ENCODE measurements around the gene NDOR1. TPM values are rescaled to one million over a fixed set of nuclear protein-coding genes. Genes with fewer than 3 reads are reported as not detected.

The NDOR1 gene
- total RNA-seq, 1 donor from 2014 or later, result 2.6 TPM

DNA sequence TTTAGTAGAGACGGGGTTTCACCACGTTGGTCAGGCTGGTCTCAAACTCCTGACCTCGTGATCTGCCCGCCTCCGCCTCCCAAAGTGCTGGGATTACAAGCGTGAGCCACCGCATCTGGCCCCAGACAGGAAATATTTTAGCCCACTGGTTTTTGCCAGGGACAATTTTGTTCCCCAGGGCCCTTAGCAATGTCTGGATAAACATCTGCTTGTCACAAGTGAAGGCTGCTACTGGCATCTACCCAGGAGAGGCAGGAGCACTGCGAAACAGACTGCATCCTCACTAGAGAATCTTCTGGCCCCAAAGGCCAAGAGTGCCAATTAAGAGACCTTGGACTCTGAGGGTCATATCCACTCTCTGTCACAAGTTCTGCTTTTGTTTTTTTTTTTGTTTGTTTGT lies 2.5 kb upstream of the NDOR1 start:
- Histone ChIP-seq H3K36me3 (ENCODE audit: control insufficient read depth, insufficient read depth, low read length) (peaks cover 2% of the 10 kb centered on the region), H3K27me3 (ENCODE audit: control insufficient read depth, insufficient read depth, low read length) (no peaks in the 10 kb centered on the region), H3K4me3 (ENCODE audit: low read depth, low read length) (no peak overlapping the region)
- TF ChIP-seq CTCF (IDR thresholded peaks at IDR 0.05; ENCODE audit: insufficient read depth, low read length, severe bottlenecking), result no peak
- DNase-seq (ENCODE audit: low read depth), result no peak
- FAIRE-seq, result no peak

DNA sequence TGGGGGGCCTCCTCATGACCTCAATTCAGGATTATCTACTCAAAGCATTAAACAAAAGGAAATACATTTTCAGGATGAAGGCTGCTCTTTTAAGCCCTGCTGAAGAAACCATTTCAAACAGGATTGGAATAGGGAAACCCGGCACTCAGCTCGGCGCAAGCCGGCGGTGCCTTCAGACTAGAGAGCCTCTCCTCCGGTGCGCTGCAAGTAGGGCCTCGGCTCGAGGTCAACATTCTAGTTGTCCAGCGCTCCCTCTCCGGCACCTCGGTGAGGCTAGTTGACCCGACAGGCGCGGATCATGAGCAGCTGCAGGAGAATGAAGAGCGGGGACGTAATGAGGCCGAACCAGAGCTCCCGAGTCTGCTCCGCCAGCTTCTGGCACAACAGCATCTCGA lies 772 bp upstream of the NDOR1 start:
- no peak for TF ChIP-seq CTCF (IDR thresholded peaks at IDR 0.05; ENCODE audit: insufficient read depth, low read length, severe bottlenecking)
- DNase-seq (ENCODE audit: low read depth), result no peak
- Histone ChIP-seq H3K36me3 (ENCODE audit: control insufficient read depth, insufficient read depth, low read length) (peaks cover 3% of the 10 kb centered on the region), H3K4me3 (ENCODE audit: low read depth, low read length) (peak overlapping the region; percentile 83), H3K27me3 (ENCODE audit: control insufficient read depth, insufficient read depth, low read length) (no peaks in the 10 kb centered on the region)
- FAIRE-seq, result no peak

- Histone ChIP-seq H3K4me3 (ENCODE audit: low read depth, low read length) (no peak overlapping the region), H3K27me3 (ENCODE audit: control insufficient read depth, insufficient read depth, low read length) (no peaks in the 10 kb centered on the region), H3K36me3 (ENCODE audit: control insufficient read depth, insufficient read depth, low read length) (peaks cover 3% of the 10 kb centered on the region)
- DNase-seq (ENCODE audit: low read depth) (no peak), FAIRE-seq (no peak)
- no peak for TF ChIP-seq CTCF (IDR thresholded peaks at IDR 0.05; ENCODE audit: insufficient read depth, low read length, severe bottlenecking)
Measured at GRCh38 chr9:137206602-137207001, 1.1 kb downstream of the NDOR1 start.

GRCh38 chr9:137211532-137211931 lies 6.0 kb downstream of the NDOR1 start:
- no peaks in the 10 kb centered on the region for H3K27me3 ChIP-seq (ENCODE audit: control insufficient read depth, insufficient read depth, low read length)
- no peak for TF ChIP-seq CTCF (IDR thresholded peaks at IDR 0.05; ENCODE audit: insufficient read depth, low read length, severe bottlenecking)
- no peak for FAIRE-seq
- peaks cover 9% of the 10 kb centered on the region for H3K36me3 ChIP-seq (ENCODE audit: control insufficient read depth, insufficient read depth, low read length)
- no peak for DNase-seq (ENCODE audit: low read depth)
- no peak overlapping the region for H3K4me3 ChIP-seq (ENCODE audit: low read depth, low read length)

DNA sequence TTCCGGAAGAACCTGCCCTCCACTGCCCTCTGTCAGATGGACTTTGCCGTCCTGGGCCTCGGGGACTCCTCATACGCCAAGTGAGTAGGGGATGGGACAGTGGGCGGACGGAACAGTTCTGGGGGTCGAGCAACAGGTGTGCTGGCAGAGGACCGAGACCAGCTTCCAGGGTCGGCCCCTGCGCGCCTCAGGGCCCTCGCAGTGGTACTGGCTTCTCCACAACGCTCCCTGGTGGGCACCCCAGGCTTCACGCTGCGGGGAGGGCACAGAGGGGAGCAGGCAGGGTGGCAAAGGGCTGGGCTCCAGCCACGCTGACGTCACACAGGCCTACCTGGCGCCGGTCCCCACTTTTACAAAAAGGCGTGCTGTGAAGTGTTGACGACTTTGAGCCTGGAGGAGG lies 7.0 kb downstream of the NDOR1 start:
- FAIRE-seq, result no peak
- no peak for TF ChIP-seq CTCF (IDR thresholded peaks at IDR 0.05; ENCODE audit: insufficient read depth, low read length, severe bottlenecking)
- H3K36me3 ChIP-seq (ENCODE audit: control insufficient read depth, insufficient read depth, low read length), result peaks cover 8% of the 10 kb centered on the region
- no peaks in the 10 kb centered on the region for H3K27me3 ChIP-seq (ENCODE audit: control insufficient read depth, insufficient read depth, low read length)
- no peak overlapping the region for H3K4me3 ChIP-seq (ENCODE audit: low read depth, low read length)
- no peak for DNase-seq (ENCODE audit: low read depth)
